GM21360 (cell line): ENCODE results near the gene DIAPH3.
A peak's percentile ranks its signal among the peaks of the same experiment; 100 is the strongest.
"Not testable (repeated sequence)": the region's sequence is repeated elsewhere in the genome, so short reads cannot be mapped to it uniquely, and the experiment has no call there.

Experiments used
- ATAC-seq: cut with Tn5 transposase; IDR thresholded peaks from one replicate; pipeline ENCODE4 v1.9.1; 2021; ENCODE audit warnings: mild to moderate bottlenecking, moderate library complexity; ENCODE audit not compliant: unreplicated experiment

DIAPH3 gene

GRCh38 chr13:60163478-60164233 is at the start of gene DIAPH3:
Gene DIAPH3, minus strand, starts transcription at chr13:60163928. Its CDS starts 162 bp downstream, at chr13:60163766.
- ATAC-seq: peak; percentile 99

- ATAC-seq: no peak
Measured at GRCh38 chr13:60213236-60213744, 49.6 kb upstream of the DIAPH3 start.

GRCh38 chr13:60211548-60211947 is 47.8 kb upstream of the DIAPH3 start:
- ATAC-seq: no peak

GRCh38 chr13:60210510-60211330 is 47.0 kb upstream of the DIAPH3 start:
- ATAC-seq: no peak

- ATAC-seq: not testable (repeated sequence)
Measured at GRCh38 chr13:60205499-60205898, 41.8 kb upstream of the DIAPH3 start.

GRCh38 chr13:60201286-60201685 is 37.6 kb upstream of the DIAPH3 start:
- ATAC-seq: no peak

- ATAC-seq: not testable (repeated sequence)
Measured at GRCh38 chr13:60195893-60196292, 32.2 kb upstream of the DIAPH3 start.

- no peak for ATAC-seq
Measured at GRCh38 chr13:60182907-60183306, 19.2 kb upstream of the DIAPH3 start.

GRCh38 chr13:60178327-60178726 is 14.6 kb upstream of the DIAPH3 start:
- no peak for ATAC-seq

GRCh38 chr13:60175571-60175970 is 11.8 kb upstream of the DIAPH3 start:
- no peak for ATAC-seq

- ATAC-seq: no peak
Measured at GRCh38 chr13:60174113-60174512, 10.4 kb upstream of the DIAPH3 start.

GRCh38 chr13:60172111-60172510 is 8.4 kb upstream of the DIAPH3 start:
- ATAC-seq: no peak

- ATAC-seq: no peak
Measured at GRCh38 chr13:60170414-60170813, 6.7 kb upstream of the DIAPH3 start.

GRCh38 chr13:60169239-60170031 is 5.7 kb upstream of the DIAPH3 start:
- ATAC-seq: no peak

GRCh38 chr13:60167121-60167520 is 3.4 kb upstream of the DIAPH3 start:
- no peak for ATAC-seq

- ATAC-seq: no peak
Measured at GRCh38 chr13:60165391-60166099, 1.8 kb upstream of the DIAPH3 start.

- peak; percentile 21 for ATAC-seq
Measured at GRCh38 chr13:60164234-60164889, 634 bp upstream of the DIAPH3 start.

GRCh38 chr13:60162096-60162495 is 1.6 kb downstream of the DIAPH3 start:
- ATAC-seq: no peak

- ATAC-seq: no peak
Measured at GRCh38 chr13:60158321-60158801, 5.4 kb downstream of the DIAPH3 start.

- no peak for ATAC-seq
Measured at GRCh38 chr13:60155978-60156377, 7.8 kb downstream of the DIAPH3 start.
